Keratinocyte (primary cell): ENCODE results near the gene EID3. TPM values are rescaled to one million over a fixed set of nuclear protein-coding genes. Genes with fewer than 3 reads are reported as not detected.

Source experiments
- DNase-seq: peaks from one replicate; pipeline ENCODE4 v3.0.0-alpha.2; 2011; ENCODE audit warnings: low read depth, missing footprints, low spot score
- FAIRE-seq: peaks from 2 replicates; lab custom pipeline; 2011; peaks lifted over from hg19 to GRCh38; lab: Jason Lieb, UNC
- H2AFZ ChIP-seq: 2 replicates; pipeline ENCODE4 v1.6.0; 2012; ENCODE audit warnings: low read length, control low read depth, inconsistent platforms; ENCODE audit not compliant: control insufficient read depth
- H3K27ac ChIP-seq: 2 replicates; pipeline ENCODE4 v1.5.1; 2011; ENCODE audit warnings: low read length; ENCODE audit not compliant: control insufficient read depth, insufficient read depth
- H3K27me3 ChIP-seq: 3 replicates; pipeline ENCODE4 v1.6.0; 2011; ENCODE audit warnings: low read length; ENCODE audit not compliant: control insufficient read depth, insufficient read depth; ENCODE audit errors: extremely low read depth
- H3K36me3 ChIP-seq, 2 experiments: 2 replicates in 1 of 2; 3 replicates in 1 of 2; pipeline ENCODE4 v1.5.1; 2011; ENCODE audit warnings: low read length in 2 of 2, mild to moderate bottlenecking in 1 of 2; ENCODE audit not compliant: control insufficient read depth in 2 of 2, insufficient read depth in 2 of 2; ENCODE audit errors: extremely low read depth in 1 of 2
- H3K4me1 ChIP-seq: 3 replicates; pipeline ENCODE4 v1.5.1; 2011; ENCODE audit warnings: low read length; ENCODE audit not compliant: control insufficient read depth, insufficient read depth; ENCODE audit errors: extremely low read depth
- H3K4me2 ChIP-seq: 3 replicates; pipeline ENCODE4 v1.6.0; 2011; ENCODE audit warnings: low read depth, low read length; ENCODE audit not compliant: control insufficient read depth, insufficient read depth; ENCODE audit errors: extremely low read depth
- H3K4me3 ChIP-seq, 3 experiments: fragments of 200-600 bp in 1 of 3; sonication (generic) in 1 of 3; 2 replicates in 2 of 3; 3 replicates in 1 of 3; pipeline ENCODE4 v1.5.1; 2011 to 2016; ENCODE audit warnings: low read length in 3 of 3, mild to moderate bottlenecking in 3 of 3, control low read depth in 2 of 3, inconsistent platforms in 1 of 3, low read depth in 1 of 3, mixed read lengths in 1 of 3, mixed run types in 1 of 3, moderate library complexity in 1 of 3; ENCODE audit not compliant: control insufficient read depth in 2 of 3, insufficient read depth in 2 of 3; ENCODE audit errors: extremely low read depth in 1 of 3
- H3K79me2 ChIP-seq: 2 replicates; pipeline ENCODE4 v1.6.0; 2012; ENCODE audit warnings: low read length; ENCODE audit not compliant: control insufficient read depth, insufficient read depth
- H3K9ac ChIP-seq: 3 replicates; pipeline ENCODE4 v1.6.0; 2011; ENCODE audit warnings: low read length; ENCODE audit not compliant: control insufficient read depth, insufficient read depth; ENCODE audit errors: extremely low read depth
- H3K9me1 ChIP-seq: 3 replicates; pipeline ENCODE4 v1.6.0; 2011; ENCODE audit warnings: low read length; ENCODE audit not compliant: control insufficient read depth, insufficient read depth; ENCODE audit errors: extremely low read depth
- H3K9me3 ChIP-seq: 2 replicates; pipeline ENCODE4 v1.5.1; 2012; ENCODE audit warnings: low read depth, low read length; ENCODE audit not compliant: control insufficient read depth
- H4K20me1 ChIP-seq: 3 replicates; pipeline ENCODE4 v1.6.0; 2011; ENCODE audit warnings: low read length; ENCODE audit not compliant: control insufficient read depth, insufficient read depth; ENCODE audit errors: extremely low read depth
- EZH2 ChIP-seq: IDR thresholded peaks from one replicate; pipeline ENCODE4 v1.6.1; 2012; ENCODE audit warnings: inconsistent platforms, mild to moderate bottlenecking, low read length, moderate library complexity
- dilution Hi-C: fragments of 300-500 bp; cut with MboI; formaldehyde crosslinking; loops from one replicate; pipeline ENCODE4 v1.7.0; 2020; ENCODE audit warnings: low sequenced_read_pairs; ENCODE audit not compliant: extremely low pct_ligation_motif_present
- polyA plus RNA-seq, 5 experiments: library from polyadenylated mRNA; depleted of rRNA in 3 of 5; stranded (reverse) in 3 of 5; stranded (forward) in 1 of 5; unstranded in 1 of 5; fragments of >200 nt; gene quantifications; 1 replicate in 1 of 5; 2 replicates in 3 of 5; 3 replicates in 1 of 5; pipeline versions ENCODE4 v1.2.1 to v1.2.3, GENCODE V29; 2011 to 2012; ENCODE audit warnings: missing spikeins in 2 of 5, low read depth in 1 of 5, low replicate concordance in 1 of 5
- TF ChIP-seq, protein P1 (sequence below), 3 experiments: IDR thresholded peaks in 1 of 3; conservative IDR thresholded peaks in 1 of 3; optimal IDR thresholded peaks in 1 of 3; 2 replicates in 2 of 3; 3 replicates in 1 of 3; pipeline versions ENCODE3 to v1.5.1; 2011; ENCODE audit warnings: low read length in 3 of 3, mild to moderate bottlenecking in 3 of 3, moderate library complexity in 2 of 3, control low read depth in 1 of 3, inconsistent platforms in 1 of 3; ENCODE audit not compliant: insufficient read depth in 2 of 3; ENCODE audit errors: extremely low read depth in 1 of 3

EID3 gene
- polyA plus RNA-seq, 1 donor (not counting 4 experiments of a cell fraction or from before 2014, with no cell fraction given), result 1.8 TPM

DNA sequence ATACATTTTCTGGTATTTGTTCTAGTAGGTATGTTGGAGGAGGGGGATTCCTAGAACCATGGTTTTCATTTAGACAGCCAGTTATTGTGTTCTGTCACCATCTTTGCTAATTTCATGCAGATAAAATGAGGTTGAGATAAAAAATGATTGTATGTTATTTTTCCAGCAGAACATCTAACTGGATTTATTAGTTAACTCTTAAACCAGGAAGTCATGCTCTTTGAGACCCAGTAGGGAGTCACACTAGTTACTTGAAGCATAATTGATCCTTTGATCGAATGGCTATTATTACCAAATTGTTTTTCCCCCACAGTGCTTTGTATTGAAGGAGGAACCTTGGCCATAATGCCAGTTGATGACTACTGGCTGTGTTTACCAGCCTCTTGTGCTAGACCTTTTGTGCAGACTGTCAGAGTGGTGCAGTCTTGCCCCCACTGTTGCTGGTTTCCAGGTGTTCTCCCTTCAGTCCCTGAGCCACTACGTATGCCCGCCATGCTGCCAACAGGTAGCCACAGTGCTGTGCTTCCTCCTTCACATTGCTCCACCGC is 6.0 kb downstream of the EID3 start:
- no peak for TF ChIP-seq EZH2
- TF ChIP-seq, protein P1, sequence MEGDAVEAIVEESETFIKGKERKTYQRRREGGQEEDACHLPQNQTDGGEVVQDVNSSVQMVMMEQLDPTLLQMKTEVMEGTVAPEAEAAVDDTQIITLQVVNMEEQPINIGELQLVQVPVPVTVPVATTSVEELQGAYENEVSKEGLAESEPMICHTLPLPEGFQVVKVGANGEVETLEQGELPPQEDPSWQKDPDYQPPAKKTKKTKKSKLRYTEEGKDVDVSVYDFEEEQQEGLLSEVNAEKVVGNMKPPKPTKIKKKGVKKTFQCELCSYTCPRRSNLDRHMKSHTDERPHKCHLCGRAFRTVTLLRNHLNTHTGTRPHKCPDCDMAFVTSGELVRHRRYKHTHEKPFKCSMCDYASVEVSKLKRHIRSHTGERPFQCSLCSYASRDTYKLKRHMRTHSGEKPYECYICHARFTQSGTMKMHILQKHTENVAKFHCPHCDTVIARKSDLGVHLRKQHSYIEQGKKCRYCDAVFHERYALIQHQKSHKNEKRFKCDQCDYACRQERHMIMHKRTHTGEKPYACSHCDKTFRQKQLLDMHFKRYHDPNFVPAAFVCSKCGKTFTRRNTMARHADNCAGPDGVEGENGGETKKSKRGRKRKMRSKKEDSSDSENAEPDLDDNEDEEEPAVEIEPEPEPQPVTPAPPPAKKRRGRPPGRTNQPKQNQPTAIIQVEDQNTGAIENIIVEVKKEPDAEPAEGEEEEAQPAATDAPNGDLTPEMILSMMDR (optimal IDR thresholded peaks at IDR 0.05 in 1 of 3, IDR thresholded peaks at IDR 0.05 in 1 of 3, conservative IDR thresholded peaks at IDR 0.05 in 1 of 3; ENCODE audit: extremely low read depth in 1 of 3, insufficient read depth in 2 of 3, low read length in 3 of 3), result no peak
- Histone ChIP-seq H3K4me1 (no peaks in the 10 kb centered on the region), H3K9me3 (no peaks in the 10 kb centered on the region), H3K36me3 (peaks cover 19 to 51% of the 10 kb centered on the region in 2 experiments), H3K79me2 (peaks cover 88% of the 10 kb centered on the region), H3K9ac (no peak overlapping the region), H3K27ac (no peak overlapping the region), H3K27me3 (no peaks in the 10 kb centered on the region), H4K20me1 (peaks cover 24% of the 10 kb centered on the region), H2AFZ (no peak overlapping the region), H3K4me3 (no peak overlapping the region), H3K9me1 (peaks cover 3% of the 10 kb centered on the region), H3K4me2 (no peak overlapping the region)
- dilution Hi-C loops, result loop anchor here (25.0 kb wide), 1 partner anchor 97 kb away; the partner anchor contains the start of gene TXNRD1
- no peak for FAIRE-seq
- no peak for DNase-seq

DNA sequence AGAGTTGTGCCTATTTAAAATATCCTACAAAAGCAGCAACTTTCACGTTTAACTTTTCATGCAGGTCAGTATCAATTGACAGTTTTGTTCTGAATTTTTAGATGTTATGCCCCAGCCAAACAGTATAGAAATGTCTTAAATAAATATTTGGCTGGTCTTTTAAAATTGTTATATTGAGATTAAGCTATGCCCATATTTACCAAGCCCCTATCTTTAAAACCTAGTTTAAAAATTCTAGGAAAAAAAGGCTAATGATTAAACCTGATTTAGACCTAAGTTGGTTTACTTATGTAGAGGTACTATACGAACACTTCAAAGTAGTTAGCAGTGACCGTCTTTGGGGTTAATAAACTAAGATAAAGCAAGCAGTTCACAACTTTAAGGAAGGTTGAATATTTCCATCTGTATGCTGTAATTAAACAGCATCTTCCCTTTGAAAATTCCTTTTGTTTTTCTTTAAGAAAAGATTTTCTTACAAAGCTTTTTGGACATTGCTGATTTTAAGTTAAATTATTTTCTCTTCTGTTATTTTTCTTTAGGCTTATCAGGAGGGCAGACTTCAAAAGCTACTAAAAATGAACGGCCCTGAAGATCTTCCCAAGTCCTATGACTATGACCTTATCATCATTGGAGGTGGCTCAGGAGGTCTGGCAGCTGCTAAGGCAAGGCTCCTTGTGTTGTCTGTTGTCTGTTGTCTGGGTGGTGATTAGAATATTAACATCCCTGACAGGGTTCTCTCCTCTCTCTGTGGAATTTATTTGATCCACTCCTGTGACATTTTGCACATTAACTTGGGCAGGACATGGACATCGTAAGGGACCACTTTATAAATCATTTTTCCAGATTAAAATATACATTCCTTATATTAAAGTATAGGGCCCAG is 7.5 kb downstream of the EID3 start:
- Histone ChIP-seq H3K9me1 (no peaks in the 10 kb centered on the region), H3K4me3 (no peak overlapping the region), H2AFZ (no peak overlapping the region), H3K27ac (no peak overlapping the region), H3K36me3 (peaks cover 19 to 50% of the 10 kb centered on the region in 2 experiments), H3K4me1 (no peaks in the 10 kb centered on the region), H3K9ac (no peak overlapping the region), H4K20me1 (peaks cover 15% of the 10 kb centered on the region), H3K4me2 (no peak overlapping the region), H3K27me3 (no peaks in the 10 kb centered on the region), H3K9me3 (no peaks in the 10 kb centered on the region), H3K79me2 (peaks cover 84% of the 10 kb centered on the region)
- TF ChIP-seq, protein P1 (optimal IDR thresholded peaks at IDR 0.05 in 1 of 3, IDR thresholded peaks at IDR 0.05 in 1 of 3, conservative IDR thresholded peaks at IDR 0.05 in 1 of 3; ENCODE audit: extremely low read depth in 1 of 3, insufficient read depth in 2 of 3, low read length in 3 of 3), result no peak
- TF ChIP-seq EZH2, result no peak
- FAIRE-seq (peak; percentile 5), DNase-seq (no peak)
- dilution Hi-C loops, result loop anchor here (25.0 kb wide), 1 partner anchor 99 kb away; the partner anchor contains the start of gene TXNRD1
